M059J (cell line): Measurements from ENCODE around the gene SYCE3. TPM values are rescaled to one million over a fixed set of nuclear protein-coding genes. Genes with fewer than 3 reads are reported as not detected.

Experiments
- DNase-seq: peaks from one replicate; pipeline ENCODE4 v3.0.0-alpha.2; 2012; ENCODE audit warnings: low read depth
- total RNA-seq: library from RNA; depleted of rRNA; stranded (reverse); fragments of >200 nt; shearing (Covaris generic); gene quantifications from 2 replicates; pipeline ENCODE4 v1.2.3, GENCODE V29; 2014

The SYCE3 gene
- total RNA-seq, 1 experiment from 2014 or later: not detected

DNA sequence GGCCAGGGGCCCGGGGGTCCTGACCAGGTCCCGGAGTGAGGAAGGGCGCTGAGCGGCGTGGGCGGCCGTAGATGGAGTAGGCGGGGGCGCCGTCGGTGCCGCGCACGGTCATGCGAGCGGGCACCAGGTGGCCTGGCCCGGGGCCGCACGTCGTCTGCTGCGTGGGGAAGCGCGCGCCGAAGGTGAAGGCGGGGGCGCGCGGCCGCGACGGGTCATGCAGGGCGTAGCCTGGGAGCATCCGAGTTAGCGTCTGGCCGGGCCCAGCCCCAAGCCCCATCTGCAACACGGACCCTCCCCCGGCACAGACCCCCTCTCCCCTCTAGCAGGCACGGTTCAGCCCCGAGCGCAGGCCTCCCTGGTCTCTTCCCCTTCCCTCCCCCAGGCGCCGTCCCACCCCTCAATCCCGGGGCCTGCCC, 31.2 kb downstream of the SYCE3 start:
- peak; percentile 68 for DNase-seq

DNA sequence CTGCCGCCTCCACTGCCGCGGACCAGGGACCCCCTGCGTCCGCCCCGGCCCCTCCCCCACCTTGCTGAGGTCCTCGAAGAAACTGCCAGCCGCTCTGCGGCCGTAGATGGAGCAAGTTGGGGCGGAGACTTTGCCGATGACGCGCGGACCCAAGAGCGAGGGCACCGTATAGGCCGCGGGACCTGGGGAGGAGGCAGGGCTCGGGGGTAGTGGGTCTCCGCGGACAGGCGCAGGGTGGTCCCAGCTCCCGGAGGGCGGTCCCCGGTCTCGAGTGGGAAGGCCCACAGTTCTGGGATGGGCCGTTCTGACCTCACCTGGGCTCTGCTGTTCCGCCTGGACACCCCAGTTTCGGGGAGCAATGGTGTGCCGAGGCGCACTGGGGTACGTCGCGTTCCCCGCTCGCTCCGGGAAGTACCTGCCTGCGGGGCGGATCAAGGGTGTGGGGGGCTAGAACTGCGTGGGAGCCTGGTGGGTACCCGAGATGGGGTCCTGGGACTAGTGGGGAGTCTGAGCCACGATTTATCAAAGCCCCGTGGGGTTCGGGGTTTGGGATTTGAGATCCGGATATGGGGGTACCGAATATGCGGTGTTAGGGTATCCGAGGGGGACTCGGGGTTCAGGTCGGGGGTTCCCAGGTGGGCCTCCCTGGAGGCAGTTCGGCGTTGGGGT, 31.7 kb downstream of the SYCE3 start:
- DNase-seq: peak; percentile 84

DNA sequence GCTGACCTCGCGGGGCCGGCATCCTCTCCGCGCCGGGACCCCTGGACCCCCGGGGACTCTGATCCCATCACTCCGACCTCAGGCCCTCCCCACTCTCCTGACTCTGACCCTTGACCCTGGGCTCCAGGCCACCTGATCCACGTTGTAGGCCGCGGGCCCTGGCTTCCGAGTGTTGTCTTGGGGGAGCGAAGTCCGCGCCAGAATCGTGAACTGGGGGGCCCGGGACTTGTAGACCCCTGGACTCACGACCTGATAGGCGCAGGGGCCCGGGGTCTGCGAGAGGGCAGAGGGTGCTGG, 32.2 kb downstream of the SYCE3 start:
- DNase-seq: no peak

DNA sequence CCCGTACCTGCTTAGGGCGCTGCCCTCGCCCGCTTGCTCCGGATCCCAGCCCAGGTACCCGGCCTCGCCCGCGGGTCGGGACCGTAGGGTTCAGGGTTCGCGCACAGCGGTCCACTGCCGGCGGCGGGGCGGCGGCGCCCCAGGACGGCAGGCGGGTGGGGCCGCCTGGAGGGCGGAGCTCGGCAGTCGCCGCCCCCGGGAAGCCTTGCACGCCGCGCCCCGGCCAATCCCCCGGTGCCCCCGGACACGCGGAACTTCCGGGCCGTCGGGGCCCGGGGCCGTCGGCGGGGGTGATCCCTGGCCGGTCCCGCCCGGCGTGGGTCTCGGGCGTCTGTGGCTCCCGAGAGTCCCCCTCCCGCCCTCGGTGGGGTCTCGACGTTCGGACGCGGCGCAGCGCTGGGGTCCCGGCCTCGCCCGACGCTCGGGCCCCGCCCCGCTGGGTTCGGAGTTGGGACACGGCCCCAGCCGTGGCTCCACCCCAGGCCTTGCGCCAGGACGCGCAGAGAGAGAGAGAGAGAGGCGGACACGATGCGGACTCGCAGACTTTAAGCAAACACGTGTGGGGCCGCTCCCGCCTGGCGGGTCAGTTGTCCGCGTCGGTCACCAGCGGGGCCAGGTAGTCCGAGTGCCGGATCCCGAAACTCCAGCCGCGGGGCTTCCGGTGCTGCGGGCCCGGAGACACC, 32.7 kb downstream of the SYCE3 start, which contains the start of gene TYMP:
Gene TYMP, minus strand, starts transcription at position 116 of the 683 bp plus-strand sequence. CDS start 303 bp downstream, outside the sequence.
- peak; percentile 81 for DNase-seq

- no peak for DNase-seq
Observed at GRCh38 chr22:50529416-50529896, 33.3 kb downstream of the SYCE3 start.

- no peak for DNase-seq
Observed at GRCh38 chr22:50528682-50529415, 33.9 kb downstream of the SYCE3 start.

DNA sequence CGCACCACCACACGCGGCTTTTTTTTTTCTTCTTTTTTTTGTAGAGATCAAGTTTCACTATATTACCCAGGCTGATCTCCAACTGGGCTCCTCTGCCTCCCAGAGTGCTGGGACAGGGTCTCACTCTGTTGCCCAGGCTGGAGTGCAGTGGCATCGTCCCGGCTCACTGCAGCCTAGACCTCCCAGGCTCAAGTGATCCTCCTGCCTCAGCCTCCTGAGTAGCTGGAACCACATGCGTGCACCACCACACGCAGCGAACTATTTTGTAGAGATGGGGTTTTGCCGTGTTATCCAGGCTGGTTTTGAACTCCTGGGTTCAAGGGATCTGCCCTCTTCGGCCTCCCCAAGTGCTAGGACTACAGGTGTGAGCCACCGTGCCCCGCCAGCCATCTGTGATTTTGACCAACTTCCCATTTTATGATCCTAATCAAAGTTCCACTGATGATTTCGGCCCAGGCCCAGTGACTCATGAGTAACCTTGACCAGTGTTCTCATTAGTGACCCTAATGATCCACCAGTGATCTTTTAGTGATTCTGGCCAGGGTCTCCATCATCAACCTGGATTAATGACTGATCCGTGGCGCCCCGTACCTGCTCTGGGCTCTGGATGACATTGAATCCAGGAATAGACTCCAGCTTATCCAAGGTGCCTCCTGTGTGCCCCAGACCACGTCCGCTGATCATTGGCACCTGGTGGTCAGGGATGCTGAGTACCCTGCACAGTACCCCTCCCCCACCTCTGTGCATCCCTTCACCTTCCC, 34.6 kb downstream of the SYCE3 start:
- DNase-seq: no peak

DNA sequence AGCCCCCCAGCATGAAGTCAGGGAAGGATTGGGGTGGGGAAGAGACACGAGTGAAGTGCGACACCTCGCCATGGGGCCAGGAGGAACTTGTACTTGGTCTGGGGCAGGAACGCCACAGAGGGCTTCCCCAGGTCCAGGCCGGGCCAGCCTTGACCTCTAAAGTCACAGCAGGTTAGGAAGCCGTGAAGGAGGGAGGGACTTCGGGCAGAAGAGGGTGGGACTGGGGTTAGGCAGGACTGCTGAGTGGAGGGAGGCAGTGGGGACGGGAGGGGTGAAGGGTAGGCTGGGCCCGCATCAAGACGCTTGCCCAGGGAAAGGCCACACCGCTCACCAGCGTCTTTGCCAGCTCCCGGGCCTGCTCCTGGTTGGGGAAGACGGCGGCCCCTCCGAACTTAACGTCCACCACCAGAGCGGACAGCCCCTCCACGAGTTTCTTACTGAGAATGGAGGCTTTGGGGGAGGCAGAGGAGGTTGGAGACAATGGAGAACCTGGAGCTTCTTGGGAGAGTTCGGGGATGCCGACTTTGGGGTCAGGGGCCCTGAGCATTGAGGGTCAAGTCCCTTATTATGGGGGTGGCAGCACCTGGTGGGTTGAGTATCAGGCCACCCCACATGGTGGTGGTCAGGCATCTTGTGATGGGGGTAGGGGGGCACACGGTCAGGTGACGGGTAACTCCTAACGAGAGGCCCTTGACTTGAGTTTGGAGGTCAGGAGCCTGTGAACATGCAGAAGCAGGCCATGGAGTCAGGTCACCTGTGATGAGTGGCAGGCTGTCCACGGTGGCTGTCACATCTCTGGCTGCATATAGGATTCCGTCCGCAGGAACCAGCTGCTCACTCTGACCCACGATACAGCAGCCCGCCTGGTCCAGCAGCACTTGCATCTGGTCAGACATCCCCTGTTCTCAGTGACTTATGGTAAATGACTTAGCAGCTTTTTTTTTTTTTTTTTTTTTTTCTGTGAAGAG, 35.6 kb downstream of the SYCE3 start:
- DNase-seq: no peak

- DNase-seq: peak; percentile 69
Observed at GRCh38 chr22:50526108-50526833, 36.4 kb downstream of the SYCE3 start.

DNA sequence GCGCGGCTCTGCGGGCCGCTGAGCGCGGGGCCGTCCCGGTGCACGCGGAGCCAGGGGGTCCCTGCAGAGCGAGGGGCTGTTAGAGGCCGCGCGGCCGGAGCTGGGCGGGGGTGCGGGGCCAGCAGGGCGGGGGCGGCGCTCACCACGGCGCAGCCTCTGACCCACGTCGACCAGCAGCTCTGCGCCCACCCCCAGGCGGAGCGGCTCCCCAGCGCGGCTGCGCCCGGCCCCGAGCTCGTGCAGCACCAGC, 36.9 kb downstream of the SYCE3 start:
- no peak for DNase-seq

DNA sequence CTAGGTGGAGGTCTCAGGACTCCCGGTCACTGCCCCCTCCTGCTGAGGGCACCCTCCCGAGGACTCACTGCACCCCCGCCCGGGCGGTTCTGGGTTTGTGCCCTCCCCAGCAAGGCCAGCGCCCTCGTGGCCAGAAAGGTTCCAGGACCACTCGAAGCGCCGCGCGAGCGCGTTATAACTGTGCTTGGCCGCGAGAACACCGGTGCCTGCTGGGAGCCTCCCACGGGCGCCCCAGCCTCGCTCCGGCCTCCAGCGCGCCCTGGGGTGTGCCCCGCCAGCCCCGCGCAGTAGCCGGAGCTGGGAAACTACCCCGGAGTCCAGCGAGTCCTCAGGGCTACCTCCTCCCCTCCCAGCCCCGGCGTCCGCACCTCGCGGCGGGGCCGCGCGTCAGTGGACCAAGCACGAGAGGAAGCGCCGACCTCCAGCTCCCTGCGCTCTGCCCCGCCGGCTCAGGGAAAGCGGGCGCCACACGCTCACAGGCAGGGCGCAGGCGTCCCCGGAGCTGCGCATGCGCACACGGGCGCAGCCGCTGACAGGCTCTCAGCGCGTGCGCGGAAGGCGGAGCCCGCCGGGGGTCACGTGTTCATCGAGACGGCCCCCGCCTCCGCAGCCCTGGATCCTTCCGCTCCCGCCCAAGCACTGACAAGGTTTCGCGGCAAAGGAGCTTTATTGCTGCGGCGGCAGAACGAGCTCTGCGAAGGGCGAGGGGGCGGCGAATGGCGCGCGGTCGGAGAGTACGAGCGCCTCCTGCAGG, 37.4 kb downstream of the SYCE3 start, which contains the start of gene SCO2:
Gene SCO2, minus strand, starts transcription at position 495 of the 754 bp plus-strand sequence. CDS start 1,187 bp downstream, outside the sequence.
- peak; percentile 91 for DNase-seq

DNA sequence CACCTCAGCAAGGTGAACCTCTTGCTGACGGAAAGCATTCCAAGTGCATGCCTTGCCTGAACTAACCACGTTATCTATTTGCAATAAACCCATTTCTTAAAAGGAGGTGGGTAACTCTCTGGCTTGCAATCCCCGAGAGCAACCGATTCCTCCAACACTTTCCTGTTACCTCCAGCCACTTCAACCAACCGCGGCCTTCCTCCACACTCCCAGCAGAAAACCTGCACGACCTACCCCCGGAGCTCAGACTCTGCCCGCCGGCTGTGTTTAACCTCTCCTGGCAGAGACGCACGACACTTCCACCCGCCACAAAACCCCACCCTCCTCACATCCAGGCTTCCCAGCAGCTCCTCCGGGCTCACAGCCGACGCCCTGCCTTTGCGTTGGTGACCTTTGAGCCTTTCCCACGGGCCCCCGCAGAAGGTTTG, 38.0 kb downstream of the SYCE3 start:
- no peak for DNase-seq

- DNase-seq: no peak
Observed at GRCh38 chr22:50523806-50524675, 38.7 kb downstream of the SYCE3 start.

GRCh38 chr22:50523458-50523805, 39.3 kb downstream of the SYCE3 start:
- DNase-seq: no peak

GRCh38 chr22:50522806-50523438, 39.8 kb downstream of the SYCE3 start:
- no peak for DNase-seq

DNA sequence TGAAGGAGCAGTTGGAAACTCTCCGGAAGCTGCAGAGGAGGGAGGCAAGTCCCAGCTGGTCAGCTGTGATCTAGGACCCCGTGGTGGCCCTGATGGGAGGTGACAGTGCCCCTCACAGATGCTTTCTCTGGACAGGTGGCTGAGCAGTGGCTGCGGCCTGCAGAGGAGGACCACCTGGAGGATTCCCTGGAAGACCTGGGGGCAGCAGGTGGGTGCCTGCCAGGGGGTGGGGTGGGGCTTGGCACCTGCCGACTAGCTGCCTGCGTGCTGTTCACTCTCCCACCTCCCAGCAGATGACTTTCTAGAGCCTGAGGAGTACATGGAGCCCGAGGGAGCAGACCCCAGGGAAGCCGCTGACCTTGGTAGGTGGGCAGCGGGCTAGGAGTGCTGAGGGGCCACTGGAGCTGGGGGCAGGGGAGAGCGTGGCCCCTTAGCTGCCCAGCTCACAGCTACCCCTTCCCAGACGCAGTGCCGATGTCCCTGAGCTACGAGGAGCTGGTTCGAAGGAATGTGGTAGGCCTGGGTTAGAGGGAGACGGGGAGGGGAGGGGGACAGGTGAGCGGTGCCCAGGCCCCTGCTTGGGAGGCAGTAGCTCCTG, 40.4 kb downstream of the SYCE3 start:
- no peak for DNase-seq

DNA sequence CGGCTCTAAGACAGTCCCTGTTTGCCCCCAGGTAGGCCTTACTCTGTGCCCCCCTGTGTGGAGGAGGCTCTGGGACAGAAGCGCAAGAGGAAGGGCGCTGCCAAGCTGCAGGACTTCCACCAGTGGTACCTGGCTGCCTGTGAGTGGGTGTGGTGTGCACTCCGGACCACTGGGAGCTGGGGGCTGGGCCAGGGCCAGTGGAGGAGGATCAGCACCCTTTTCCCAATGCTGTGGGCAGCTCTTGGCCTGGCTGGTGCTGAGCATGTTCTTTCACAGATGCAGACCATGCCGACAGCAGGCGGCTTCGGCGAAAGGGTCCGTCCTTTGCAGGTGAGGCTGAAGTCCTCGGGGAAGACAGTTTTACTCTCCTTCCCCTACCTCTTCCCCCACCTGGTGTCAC, 41.0 kb downstream of the SYCE3 start:
- no peak for DNase-seq
